Measurements from ENCODE around the gene FBXO46. TPM values are rescaled to one million over a fixed set of nuclear protein-coding genes. Genes with fewer than 3 reads are reported as not detected.

The FBXO46 gene
- total RNA-seq, 2 experiments from 2014 or later: 32.6 to 33.9 TPM

- CTCF ChIA-PET: interaction anchor here (1.0 to 9.4 kb wide), 9 partner anchors 7 to 79 kb away, joined by 3 to 238 read pairs (median 27); partner anchors contain the start of genes DMWD, QPCTL and SNRPD2
- Mint-ChIP-seq H3K4me3 (peak overlapping the region; percentile 81), H3K4me1 (ENCODE audit: low read depth) (peaks cover 23% of the 10 kb centered on the region), H3K27me3 (ENCODE audit: low read depth) (peaks cover 27% of the 10 kb centered on the region), H3K27ac (no peak overlapping the region), H3K36me3 (ENCODE audit: low read depth) (no peaks in the 10 kb centered on the region), H3K9me3 (ENCODE audit: insufficient read depth) (no peaks in the 10 kb centered on the region)
- POLR2A ChIA-PET: interaction anchor here (0.5 to 0.8 kb wide), 2 partner anchors 8 to 101 kb away, joined by 3 to 4 read pairs; no protein-coding TSS in a partner anchor
- no peak for DNase-seq
- no peak for ATAC-seq
Observed at GRCh38 chr19:45771311-45771933, 40.7 kb upstream of the FBXO46 start.

- peaks cover 23% of the 10 kb centered on the region for H3K4me1 Mint-ChIP-seq (ENCODE audit: low read depth)
- POLR2A ChIA-PET: interaction anchor here (0.5 to 1.7 kb wide), 7 partner anchors 9 to 481 kb away, joined by 3 to 8 read pairs (median 4); no protein-coding TSS in a partner anchor
- ATAC-seq: peak; percentile 78
- no peaks in the 10 kb centered on the region for H3K36me3 Mint-ChIP-seq (ENCODE audit: low read depth)
- H3K27me3 Mint-ChIP-seq (ENCODE audit: low read depth): peaks cover 29% of the 10 kb centered on the region
- no peaks in the 10 kb centered on the region for H3K9me3 Mint-ChIP-seq (ENCODE audit: insufficient read depth)
- H3K27ac Mint-ChIP-seq: peak overlapping the region; percentile 74
- CTCF ChIA-PET: interaction anchor here (0.6 to 9.4 kb wide), 34 partner anchors 8 to 783 kb away, joined by 3 to 238 read pairs (median 7); partner anchors contain the start of genes DMWD, FOXA3, MYPOP and QPCTL
- DNase-seq: peak; percentile 91
- H3K4me3 Mint-ChIP-seq: peak overlapping the region; percentile 81
Observed at GRCh38 chr19:45770192-45771101, 39.8 kb upstream of the FBXO46 start.

GRCh38 chr19:45769821-45770191 is 39.1 kb upstream of the FBXO46 start:
- ChIA-PET POLR2A (interaction anchor here (0.6 to 1.7 kb wide), 7 partner anchors 15 to 482 kb away, joined by 3 to 8 read pairs (median 6); partner anchors contain the start of genes QPCTL and SNRPD2), CTCF (interaction anchor here (0.6 to 9.4 kb wide), 44 partner anchors 9 to 608 kb away, joined by 3 to 238 read pairs (median 6); partner anchors contain the start of genes CCDC61, DMWD, FBXO46 and FOXA3)
- peak overlapping the region; percentile 81 for H3K4me3 Mint-ChIP-seq
- H3K27me3 Mint-ChIP-seq (ENCODE audit: low read depth): peaks cover 27% of the 10 kb centered on the region
- H3K36me3 Mint-ChIP-seq (ENCODE audit: low read depth): no peaks in the 10 kb centered on the region
- ATAC-seq (peak; percentile 52), DNase-seq (peak; percentile 76)
- H3K4me1 Mint-ChIP-seq (ENCODE audit: low read depth): peaks cover 23% of the 10 kb centered on the region
- no peaks in the 10 kb centered on the region for H3K9me3 Mint-ChIP-seq (ENCODE audit: insufficient read depth)
- peak overlapping the region; percentile 74 for H3K27ac Mint-ChIP-seq

DNA sequence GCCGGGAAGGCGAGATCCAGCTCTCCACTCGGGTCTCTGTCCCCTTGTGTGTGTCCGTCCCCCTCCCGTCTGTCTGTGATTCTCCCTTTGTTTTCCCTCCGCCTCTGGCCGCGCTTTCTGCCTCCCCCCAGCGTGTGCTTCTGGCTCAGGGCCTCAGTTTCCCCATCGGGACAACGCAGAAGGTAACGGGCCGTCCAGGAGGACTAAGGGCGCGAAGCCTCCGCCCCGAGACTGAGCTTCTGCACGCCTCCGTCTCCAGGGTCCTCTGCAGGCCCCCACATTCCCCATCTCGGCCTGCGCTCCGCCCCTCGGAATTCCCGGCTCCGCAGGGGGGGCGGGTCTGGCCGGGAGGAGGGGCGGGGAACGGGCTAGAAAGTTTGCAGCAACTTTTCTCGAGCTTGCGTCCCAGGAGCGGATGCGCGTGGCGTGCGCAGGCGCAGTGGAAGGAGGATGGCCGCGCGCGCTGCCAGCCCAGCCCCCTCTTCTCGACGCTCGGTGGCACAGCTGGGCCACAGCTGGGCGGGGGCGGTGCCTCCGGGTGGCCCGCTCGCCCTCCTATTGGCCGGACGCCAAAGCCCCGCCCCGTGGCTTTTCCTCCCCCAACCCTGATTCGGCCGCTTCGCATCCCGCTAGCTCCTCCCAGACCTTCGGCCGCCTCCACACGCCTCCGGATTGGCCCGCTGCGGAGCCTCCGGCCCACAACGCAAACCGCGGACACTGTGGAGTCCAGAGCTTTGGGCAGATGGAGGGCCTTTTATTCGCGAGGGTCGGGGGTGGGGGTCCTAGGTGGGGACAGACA is 38.5 kb upstream of the FBXO46 start, which contains the start of gene SIX5:
TSS of gene SIX5 (minus strand) at position 269 of the 799 bp plus-strand sequence. CDS start 408 bp downstream, outside the sequence.
- Mint-ChIP-seq H3K36me3 (ENCODE audit: low read depth) (no peaks in the 10 kb centered on the region), H3K9me3 (ENCODE audit: insufficient read depth) (no peaks in the 10 kb centered on the region), H3K4me3 (peak within 1 kb of the TSS; percentile 81), H3K4me1 (ENCODE audit: low read depth) (peaks cover 23% of the 10 kb centered on the region), H3K27me3 (ENCODE audit: low read depth) (peaks cover 25% of the 10 kb centered on the region), H3K27ac (peak within 1 kb of the TSS; percentile 74)
- DNase-seq: peak; percentile 97
- ATAC-seq: peak; percentile 69
- CTCF ChIA-PET: interaction anchor here (0.6 to 9.4 kb wide), 51 partner anchors 9 to 609 kb away, joined by 3 to 238 read pairs (median 5); partner anchors contain the start of genes CCDC61, DMWD, FBXO46 and FOXA3
- POLR2A ChIA-PET: interaction anchor here (0.6 to 1.7 kb wide), 9 partner anchors 14 to 227 kb away, joined by 3 to 8 read pairs (median 4); partner anchors contain the start of genes QPCTL and SNRPD2

- peak overlapping the region; percentile 81 for H3K4me3 Mint-ChIP-seq
- peaks cover 25% of the 10 kb centered on the region for H3K27me3 Mint-ChIP-seq (ENCODE audit: low read depth)
- H3K9me3 Mint-ChIP-seq (ENCODE audit: insufficient read depth): no peaks in the 10 kb centered on the region
- peaks cover 23% of the 10 kb centered on the region for H3K4me1 Mint-ChIP-seq (ENCODE audit: low read depth)
- H3K27ac Mint-ChIP-seq: peak overlapping the region; percentile 39
- ChIA-PET CTCF (interaction anchor here (0.7 to 9.4 kb wide), 25 partner anchors 8 to 283 kb away, joined by 3 to 238 read pairs (median 7); partner anchors contain the start of genes DMWD, FOXA3, GIPR and MYPOP), POLR2A (interaction anchor here (0.6 to 1.7 kb wide), 5 partner anchors 14 to 77 kb away, joined by 3 to 8 read pairs (median 6); partner anchors contain the start of genes QPCTL and SNRPD2)
- DNase-seq (peak; percentile 56), ATAC-seq (no peak)
- H3K36me3 Mint-ChIP-seq (ENCODE audit: low read depth): no peaks in the 10 kb centered on the region
Observed at GRCh38 chr19:45768655-45768983, 37.9 kb upstream of the FBXO46 start.

- peaks cover 25% of the 10 kb centered on the region for H3K27me3 Mint-ChIP-seq (ENCODE audit: low read depth)
- H3K27ac Mint-ChIP-seq: no peak overlapping the region
- H3K9me3 Mint-ChIP-seq (ENCODE audit: insufficient read depth): no peaks in the 10 kb centered on the region
- ChIA-PET POLR2A (interaction anchor here (0.6 to 1.7 kb wide), 3 partner anchors 13 to 76 kb away, joined by 3 to 8 read pairs (median 6); partner anchors contain the start of genes QPCTL and SNRPD2), CTCF (interaction anchor here (1.0 to 9.4 kb wide), 13 partner anchors 11 to 117 kb away, joined by 3 to 238 read pairs (median 17); partner anchors contain the start of genes DMWD, FOXA3, GIPR and QPCTL)
- no peak overlapping the region for H3K4me3 Mint-ChIP-seq
- no peaks in the 10 kb centered on the region for H3K36me3 Mint-ChIP-seq (ENCODE audit: low read depth)
- peaks cover 23% of the 10 kb centered on the region for H3K4me1 Mint-ChIP-seq (ENCODE audit: low read depth)
- ATAC-seq (no peak), DNase-seq (no peak)
Observed at GRCh38 chr19:45767881-45768654, 37.4 kb upstream of the FBXO46 start.

GRCh38 chr19:45767410-45767880 is 36.7 kb upstream of the FBXO46 start:
- Mint-ChIP-seq H3K4me3 (peak overlapping the region; percentile 25), H3K36me3 (ENCODE audit: low read depth) (no peaks in the 10 kb centered on the region), H3K4me1 (ENCODE audit: low read depth) (peaks cover 23% of the 10 kb centered on the region), H3K9me3 (ENCODE audit: insufficient read depth) (no peaks in the 10 kb centered on the region), H3K27me3 (ENCODE audit: low read depth) (peaks cover 21% of the 10 kb centered on the region), H3K27ac (no peak overlapping the region)
- POLR2A ChIA-PET: no interaction called here
- no peak for ATAC-seq
- CTCF ChIA-PET: interaction anchor here (1.6 to 9.4 kb wide), 5 partner anchors 11 to 75 kb away, joined by 4 to 238 read pairs (median 40); partner anchors contain the start of genes DMWD, QPCTL and SNRPD2
- DNase-seq: no peak

DNA sequence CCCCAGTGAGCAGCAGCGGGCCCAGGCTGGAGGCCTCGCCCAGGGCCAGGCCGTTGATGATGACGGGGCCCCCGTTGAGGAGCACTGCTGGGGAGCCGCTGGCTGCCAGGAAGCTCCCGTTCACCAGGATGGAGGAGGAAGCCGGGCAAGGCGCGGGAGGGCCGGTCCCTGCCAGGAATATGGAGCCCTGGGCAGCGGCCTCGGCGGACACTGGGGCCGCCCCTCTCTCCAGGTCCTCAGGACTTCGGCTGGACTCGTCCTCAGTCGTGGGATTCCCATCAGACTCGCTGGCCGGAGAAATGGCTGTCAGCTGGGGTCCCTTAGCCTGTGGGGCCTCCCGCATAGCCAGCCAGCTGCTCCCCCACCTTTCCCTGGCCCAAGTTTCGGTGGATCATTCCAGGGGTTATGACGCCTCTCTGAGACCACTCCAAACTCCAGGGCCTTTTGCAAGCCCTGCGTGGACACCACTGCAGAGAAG is 36.2 kb upstream of the FBXO46 start:
- H3K4me1 Mint-ChIP-seq (ENCODE audit: low read depth): peaks cover 23% of the 10 kb centered on the region
- H3K27ac Mint-ChIP-seq: no peak overlapping the region
- peak overlapping the region; percentile 25 for H3K4me3 Mint-ChIP-seq
- no peaks in the 10 kb centered on the region for H3K36me3 Mint-ChIP-seq (ENCODE audit: low read depth)
- H3K27me3 Mint-ChIP-seq (ENCODE audit: low read depth): peaks cover 16% of the 10 kb centered on the region
- no peak for ATAC-seq
- no peak for DNase-seq
- POLR2A ChIA-PET: no interaction called here
- no peaks in the 10 kb centered on the region for H3K9me3 Mint-ChIP-seq (ENCODE audit: insufficient read depth)
- CTCF ChIA-PET: interaction anchor here (1.6 to 9.4 kb wide), 4 partner anchors 12 to 74 kb away, joined by 4 to 238 read pairs (median 34); partner anchors contain the start of genes QPCTL and SNRPD2

GRCh38 chr19:45766296-45766868 is 35.7 kb upstream of the FBXO46 start:
- Mint-ChIP-seq H3K4me3 (no peak overlapping the region), H3K27me3 (ENCODE audit: low read depth) (peaks cover 15% of the 10 kb centered on the region), H3K4me1 (ENCODE audit: low read depth) (peaks cover 23% of the 10 kb centered on the region), H3K9me3 (ENCODE audit: insufficient read depth) (no peaks in the 10 kb centered on the region), H3K36me3 (ENCODE audit: low read depth) (no peaks in the 10 kb centered on the region), H3K27ac (no peak overlapping the region)
- no peak for DNase-seq
- POLR2A ChIA-PET: no interaction called here
- CTCF ChIA-PET: interaction anchor here (9.4 kb wide), 1 partner anchor 34 kb away, joined by 238 read pairs; no protein-coding TSS in a partner anchor
- no peak for ATAC-seq
